ENCODE measurements around the gene IL25.

The IL25 gene

GRCh38 chr14:23361320-23361719 lies 11.3 kb upstream of the IL25 start:
- H3K27ac Mint-ChIP-seq: no peak overlapping the region
- H3K9me3 Mint-ChIP-seq: no peaks in the 10 kb centered on the region
- H3K27me3 Mint-ChIP-seq: peaks cover 17% of the 10 kb centered on the region
- no peak overlapping the region for H3K4me3 Mint-ChIP-seq
- no peaks in the 10 kb centered on the region for H3K36me3 Mint-ChIP-seq (ENCODE audit: low read depth)
- no peaks in the 10 kb centered on the region for H3K4me1 Mint-ChIP-seq (ENCODE audit: low read depth)

- Mint-ChIP-seq H3K36me3 (ENCODE audit: low read depth) (no peaks in the 10 kb centered on the region), H3K4me3 (no peak overlapping the region), H3K27ac (no peak overlapping the region), H3K9me3 (no peaks in the 10 kb centered on the region), H3K27me3 (peaks cover 19% of the 10 kb centered on the region), H3K4me1 (ENCODE audit: low read depth) (no peaks in the 10 kb centered on the region)
These were observed 10.8 kb upstream of the IL25 start for GRCh38 chr14:23361763-23362162.

DNA sequence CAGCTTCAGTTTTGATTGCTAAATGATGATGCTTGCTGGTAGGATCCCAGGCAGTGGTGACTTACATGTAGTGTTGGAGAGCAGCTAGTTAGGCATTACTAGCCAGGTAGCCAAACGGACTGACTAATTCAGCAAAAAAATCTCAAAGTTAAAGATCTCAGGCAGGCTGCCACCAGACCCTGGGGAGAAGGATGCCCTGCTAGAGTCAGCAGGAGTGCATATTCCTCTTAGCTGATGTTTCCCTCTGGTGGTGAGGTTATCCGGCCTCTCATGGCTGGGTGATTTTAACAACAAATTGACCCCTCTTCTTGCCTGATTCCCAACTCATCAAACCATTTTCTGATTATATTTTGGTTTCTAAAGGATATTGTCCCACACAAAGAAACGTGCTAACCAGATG lies 10.4 kb upstream of the IL25 start:
- Mint-ChIP-seq H3K27ac (no peak overlapping the region), H3K27me3 (peaks cover 24% of the 10 kb centered on the region), H3K4me3 (no peak overlapping the region), H3K36me3 (ENCODE audit: low read depth) (no peaks in the 10 kb centered on the region), H3K9me3 (no peaks in the 10 kb centered on the region), H3K4me1 (ENCODE audit: low read depth) (no peaks in the 10 kb centered on the region)

DNA sequence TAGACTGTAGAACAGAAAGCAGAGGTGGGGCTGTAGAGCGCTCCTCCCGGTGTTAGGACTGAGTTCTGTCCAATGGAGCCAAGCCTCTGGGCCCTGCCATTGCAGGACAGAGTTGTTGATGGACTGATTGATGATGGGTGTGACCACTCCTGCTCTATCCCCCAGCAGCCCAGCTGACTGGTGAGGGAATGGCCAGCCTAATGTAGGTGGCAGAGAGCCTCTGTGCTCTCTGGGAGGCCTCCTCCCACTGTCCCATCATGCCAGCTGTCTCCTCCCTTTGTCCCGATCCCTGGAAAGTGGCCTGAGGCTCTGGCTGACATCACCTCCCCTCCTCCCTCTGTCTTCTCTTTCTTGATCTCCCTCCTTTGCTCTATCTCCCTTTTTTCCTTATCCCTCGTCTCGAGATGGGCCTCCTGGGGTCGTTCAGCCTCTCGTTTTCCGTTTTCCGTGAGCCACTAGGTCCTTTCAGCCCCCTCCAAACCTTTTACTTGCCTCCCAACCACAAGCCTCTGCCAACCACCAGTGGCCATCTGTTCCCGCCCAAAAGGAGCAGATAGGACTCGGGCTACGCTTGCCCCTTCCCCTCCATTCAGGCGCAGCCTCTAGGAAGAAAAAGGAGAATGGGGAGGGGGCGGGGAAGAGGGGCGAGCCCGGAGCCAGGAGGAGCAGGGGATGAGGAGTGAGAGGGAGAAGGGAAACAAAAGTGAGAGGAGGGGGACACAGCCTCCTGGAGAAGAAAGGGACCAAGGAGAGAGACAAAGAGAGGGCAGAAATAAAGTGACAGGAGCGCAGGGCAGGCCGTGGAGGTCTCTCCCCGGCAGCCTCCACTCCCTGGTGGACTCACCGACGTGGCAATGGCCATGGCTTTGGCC lies 8.2 kb upstream of the IL25 start:
- Mint-ChIP-seq H3K4me1 (ENCODE audit: low read depth) (no peaks in the 10 kb centered on the region), H3K27me3 (peaks cover 38% of the 10 kb centered on the region), H3K36me3 (ENCODE audit: low read depth) (no peaks in the 10 kb centered on the region), H3K9me3 (no peaks in the 10 kb centered on the region), H3K4me3 (no peak overlapping the region), H3K27ac (no peak overlapping the region)

GRCh38 chr14:23365036-23365731 lies 7.4 kb upstream of the IL25 start, which contains the start of gene EFS:
TSS of gene EFS (minus strand) at chr14:23365172. CDS start at chr14:23365025, 147 bp downstream.
- Mint-ChIP-seq H3K27me3 (peaks cover 38% of the 10 kb centered on the region), H3K9me3 (no peaks in the 10 kb centered on the region), H3K4me3 (no peak within 1 kb of the TSS), H3K36me3 (ENCODE audit: low read depth) (no peaks in the 10 kb centered on the region), H3K27ac (no peak within 1 kb of the TSS), H3K4me1 (ENCODE audit: low read depth) (no peaks in the 10 kb centered on the region)

GRCh38 chr14:23365732-23366425 lies 6.7 kb upstream of the IL25 start:
- Mint-ChIP-seq H3K4me3 (no peak overlapping the region), H3K27me3 (peaks cover 38% of the 10 kb centered on the region), H3K9me3 (no peaks in the 10 kb centered on the region), H3K4me1 (ENCODE audit: low read depth) (no peaks in the 10 kb centered on the region), H3K36me3 (ENCODE audit: low read depth) (no peaks in the 10 kb centered on the region), H3K27ac (no peak overlapping the region)

- Mint-ChIP-seq H3K9me3 (no peaks in the 10 kb centered on the region), H3K27ac (no peak overlapping the region), H3K36me3 (ENCODE audit: low read depth) (no peaks in the 10 kb centered on the region), H3K4me3 (no peak overlapping the region), H3K27me3 (peaks cover 38% of the 10 kb centered on the region), H3K4me1 (ENCODE audit: low read depth) (no peaks in the 10 kb centered on the region)
These were observed 6.1 kb upstream of the IL25 start for GRCh38 chr14:23366426-23366921.

DNA sequence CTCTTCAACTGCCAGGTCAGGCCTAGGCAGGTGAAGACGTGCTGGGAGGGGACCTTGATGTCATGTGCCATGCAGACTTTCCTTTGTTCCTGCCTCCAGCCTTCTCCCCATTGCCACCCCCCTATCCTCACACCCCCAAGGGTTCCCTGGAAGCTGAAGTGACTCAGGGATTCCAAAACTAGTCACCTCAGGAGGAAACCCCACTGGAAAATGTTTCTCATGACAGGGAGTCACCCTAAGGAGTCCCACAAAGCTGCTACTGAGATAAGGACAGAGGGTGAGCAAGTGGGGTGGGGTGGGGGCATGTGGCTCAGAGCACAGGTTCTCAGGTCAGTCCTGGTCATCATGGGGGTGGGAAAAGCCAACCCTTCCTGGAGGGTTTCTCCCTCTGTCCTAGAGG lies 2.4 kb upstream of the IL25 start:
- Mint-ChIP-seq H3K36me3 (ENCODE audit: low read depth) (no peaks in the 10 kb centered on the region), H3K9me3 (no peaks in the 10 kb centered on the region), H3K4me1 (ENCODE audit: low read depth) (no peaks in the 10 kb centered on the region), H3K27ac (no peak overlapping the region), H3K27me3 (peaks cover 22% of the 10 kb centered on the region), H3K4me3 (no peak overlapping the region)

- H3K27ac Mint-ChIP-seq: no peak overlapping the region
- no peaks in the 10 kb centered on the region for H3K9me3 Mint-ChIP-seq
- no peak overlapping the region for H3K4me3 Mint-ChIP-seq
- no peaks in the 10 kb centered on the region for H3K36me3 Mint-ChIP-seq (ENCODE audit: low read depth)
- no peaks in the 10 kb centered on the region for H3K4me1 Mint-ChIP-seq (ENCODE audit: low read depth)
- H3K27me3 Mint-ChIP-seq: peaks cover 18% of the 10 kb centered on the region
These were observed 744 bp upstream of the IL25 start for GRCh38 chr14:23371865-23372264.

DNA sequence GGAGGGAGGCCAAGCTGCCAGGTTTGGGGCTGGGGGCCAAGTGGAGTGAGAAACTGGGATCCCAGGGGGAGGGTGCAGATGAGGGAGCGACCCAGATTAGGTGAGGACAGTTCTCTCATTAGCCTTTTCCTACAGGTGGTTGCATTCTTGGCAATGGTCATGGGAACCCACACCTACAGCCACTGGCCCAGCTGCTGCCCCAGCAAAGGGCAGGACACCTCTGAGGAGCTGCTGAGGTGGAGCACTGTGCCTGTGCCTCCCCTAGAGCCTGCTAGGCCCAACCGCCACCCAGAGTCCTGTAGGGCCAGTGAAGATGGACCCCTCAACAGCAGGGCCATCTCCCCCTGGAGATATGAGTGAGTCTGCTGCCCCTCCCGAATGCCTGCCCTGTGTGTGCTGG lies 432 bp downstream of the IL25 start:
- peaks cover 9% of the 10 kb centered on the region for H3K27me3 Mint-ChIP-seq
- no peak overlapping the region for H3K4me3 Mint-ChIP-seq
- no peaks in the 10 kb centered on the region for H3K36me3 Mint-ChIP-seq (ENCODE audit: low read depth)
- H3K27ac Mint-ChIP-seq: no peak overlapping the region
- no peaks in the 10 kb centered on the region for H3K4me1 Mint-ChIP-seq (ENCODE audit: low read depth)
- no peaks in the 10 kb centered on the region for H3K9me3 Mint-ChIP-seq

DNA sequence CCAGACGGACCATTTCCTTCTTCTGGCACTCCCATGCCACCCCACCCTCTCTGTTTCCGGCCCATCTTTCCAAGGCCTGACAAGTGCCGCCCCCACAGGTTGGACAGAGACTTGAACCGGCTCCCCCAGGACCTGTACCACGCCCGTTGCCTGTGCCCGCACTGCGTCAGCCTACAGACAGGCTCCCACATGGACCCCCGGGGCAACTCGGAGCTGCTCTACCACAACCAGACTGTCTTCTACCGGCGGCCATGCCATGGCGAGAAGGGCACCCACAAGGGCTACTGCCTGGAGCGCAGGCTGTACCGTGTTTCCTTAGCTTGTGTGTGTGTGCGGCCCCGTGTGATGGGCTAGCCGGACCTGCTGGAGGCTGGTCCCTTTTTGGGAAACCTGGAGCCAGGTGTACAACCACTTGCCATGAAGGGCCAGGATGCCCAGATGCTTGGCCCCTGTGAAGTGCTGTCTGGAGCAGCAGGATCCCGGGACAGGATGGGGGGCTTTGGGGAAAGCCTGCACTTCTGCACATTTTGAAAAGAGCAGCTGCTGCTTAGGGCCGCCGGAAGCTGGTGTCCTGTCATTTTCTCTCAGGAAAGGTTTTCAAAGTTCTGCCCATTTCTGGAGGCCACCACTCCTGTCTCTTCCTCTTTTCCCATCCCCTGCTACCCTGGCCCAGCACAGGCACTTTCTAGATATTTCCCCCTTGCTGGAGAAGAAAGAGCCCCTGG lies 3.1 kb downstream of the IL25 start:
- no peaks in the 10 kb centered on the region for H3K36me3 Mint-ChIP-seq (ENCODE audit: low read depth)
- no peak overlapping the region for H3K4me3 Mint-ChIP-seq
- no peaks in the 10 kb centered on the region for H3K4me1 Mint-ChIP-seq (ENCODE audit: low read depth)
- H3K9me3 Mint-ChIP-seq: no peaks in the 10 kb centered on the region
- H3K27ac Mint-ChIP-seq: no peak overlapping the region
- no peaks in the 10 kb centered on the region for H3K27me3 Mint-ChIP-seq

DNA sequence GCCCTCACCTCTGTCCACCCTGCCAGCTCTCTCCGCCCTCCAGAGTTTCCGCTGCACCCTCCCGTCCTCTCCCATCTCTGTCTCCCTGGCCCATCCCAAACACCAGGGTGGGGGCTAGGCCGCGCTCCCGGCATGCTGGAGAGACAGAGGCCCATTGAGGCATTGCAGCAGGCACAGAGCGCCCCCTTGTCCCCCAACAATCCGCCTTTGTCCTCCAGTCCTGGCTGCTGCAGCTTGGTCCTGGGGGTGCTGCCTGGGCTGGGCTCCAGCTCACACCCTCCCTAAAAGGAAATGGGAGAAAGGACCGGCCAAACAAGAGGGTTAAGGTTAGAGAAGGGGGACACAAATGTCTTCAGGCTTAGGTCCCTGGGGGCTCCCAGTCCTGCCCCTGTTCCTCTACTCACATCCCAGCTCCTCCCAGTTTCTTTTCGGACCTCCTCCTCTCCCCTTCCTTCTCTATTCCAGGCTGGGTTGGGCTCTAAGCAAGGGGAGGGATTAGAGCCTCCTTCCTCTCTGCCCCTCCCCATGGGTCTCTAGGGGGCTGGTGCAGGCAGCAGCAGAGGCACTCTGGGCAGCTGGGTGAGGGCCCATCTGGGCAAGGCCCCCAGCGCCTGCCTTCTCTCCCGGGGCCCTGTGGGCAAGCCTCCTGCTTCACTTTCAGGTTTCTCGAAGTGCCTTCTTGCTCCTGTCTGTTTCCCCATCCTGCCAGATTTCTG lies 4.0 kb downstream of the IL25 start, which contains the start of gene CMTM5:
TSS of gene CMTM5 (plus strand) at position 565 of the 716 bp plus-strand sequence. CDS start 206 bp downstream, outside the sequence.
- no peaks in the 10 kb centered on the region for H3K27me3 Mint-ChIP-seq
- H3K9me3 Mint-ChIP-seq: no peaks in the 10 kb centered on the region
- no peaks in the 10 kb centered on the region for H3K4me1 Mint-ChIP-seq (ENCODE audit: low read depth)
- H3K27ac Mint-ChIP-seq: no peak within 1 kb of the TSS
- no peak within 1 kb of the TSS for H3K4me3 Mint-ChIP-seq
- no peaks in the 10 kb centered on the region for H3K36me3 Mint-ChIP-seq (ENCODE audit: low read depth)

DNA sequence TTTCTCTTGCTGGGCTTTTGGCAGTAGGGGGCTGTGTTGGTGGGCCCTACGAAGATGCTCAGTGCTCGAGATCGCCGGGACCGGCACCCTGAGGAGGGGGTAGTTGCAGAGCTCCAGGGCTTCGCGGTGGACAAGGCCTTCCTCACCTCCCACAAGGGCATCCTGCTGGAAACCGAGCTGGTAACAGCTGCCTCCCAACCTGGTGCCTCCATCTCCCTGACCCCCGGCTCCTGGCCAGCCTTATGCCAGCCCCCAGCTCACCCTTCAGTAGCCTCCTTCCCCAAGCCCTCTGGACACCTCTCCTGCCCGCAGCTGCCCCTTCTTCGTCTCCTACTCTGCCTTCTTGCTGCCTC lies 4.6 kb downstream of the IL25 start:
- H3K9me3 Mint-ChIP-seq: no peaks in the 10 kb centered on the region
- no peak overlapping the region for H3K4me3 Mint-ChIP-seq
- no peak overlapping the region for H3K27ac Mint-ChIP-seq
- H3K27me3 Mint-ChIP-seq: no peaks in the 10 kb centered on the region
- H3K4me1 Mint-ChIP-seq (ENCODE audit: low read depth): no peaks in the 10 kb centered on the region
- H3K36me3 Mint-ChIP-seq (ENCODE audit: low read depth): no peaks in the 10 kb centered on the region

All from stimulated activated naive CD8-positive, alpha-beta T cell treated with anti-CD3 and anti-CD28 coated beads, Interleukin-15, Interleukin-2, amounts not matched to agents 100 ng/mL and 50 ng/mL, for 24 hours (primary cell).